Hepatocyte (in vitro differentiated cells): ENCODE results near the gene TMIE. TPM values are rescaled to one million over a fixed set of nuclear protein-coding genes. Genes with fewer than 3 reads are reported as not detected.
A peak's percentile ranks its signal among the peaks of the same experiment; 100 is the strongest.

ENCODE experiments used
- DNase-seq: peaks from one replicate; pipeline ENCODE4 v3.0.0-alpha.2; 2016; ENCODE audit warnings: low spot score
- H2AFZ ChIP-seq: fragments of 200-600 bp; sonication (generic); 2 replicates; pipeline ENCODE4 v1.6.0; 2016; ENCODE audit warnings: antibody characterized with exemption, mild to moderate bottlenecking
- H3K27ac ChIP-seq: fragments of 200-600 bp; sonication (generic); 2 replicates; pipeline ENCODE4 v1.5.1; 2016; ENCODE audit warnings: mild to moderate bottlenecking
- H3K27me3 ChIP-seq: fragments of 200-600 bp; sonication (generic); 2 replicates; pipeline ENCODE4 v1.6.1; 2016
- H3K36me3 ChIP-seq: fragments of 200-600 bp; sonication (generic); replicated peaks from 2 replicates; pipeline ENCODE4 v1.5.1; 2016; ENCODE audit warnings: low read depth; ENCODE audit not compliant: insufficient read depth
- H3K4me1 ChIP-seq: fragments of 200-600 bp; sonication (generic); 2 replicates; pipeline ENCODE4 v1.5.1; 2016; ENCODE audit warnings: mild to moderate bottlenecking, moderate library complexity; ENCODE audit not compliant: insufficient read depth
- H3K4me2 ChIP-seq: fragments of 200-600 bp; sonication (generic); 2 replicates; pipeline ENCODE4 v1.6.0; 2016
- H3K4me3 ChIP-seq: fragments of 200-600 bp; sonication (generic); 2 replicates; pipeline ENCODE4 v1.5.1; 2016; ENCODE audit warnings: mild to moderate bottlenecking
- H3K79me2 ChIP-seq: fragments of 200-600 bp; sonication (generic); 2 replicates; pipeline ENCODE4 v1.6.0; 2017; ENCODE audit warnings: mild to moderate bottlenecking
- H3K9me2 ChIP-seq: fragments of 200-600 bp; sonication (generic); replicated peaks from 2 replicates; pipeline ENCODE4 v1.6.0; 2017; ENCODE audit warnings: mild to moderate bottlenecking; ENCODE audit not compliant: insufficient read depth
- H3K9me3 ChIP-seq: fragments of 200-600 bp; sonication (generic); 2 replicates; pipeline ENCODE4 v1.5.1; 2016; ENCODE audit warnings: low read depth, mild to moderate bottlenecking
- H4K20me1 ChIP-seq: fragments of 200-600 bp; sonication (generic); 2 replicates; pipeline ENCODE4 v1.6.0; 2016; ENCODE audit warnings: mild to moderate bottlenecking; ENCODE audit not compliant: insufficient read depth, poor library complexity, severe bottlenecking
- CTCF ChIP-seq: fragments of 200-600 bp; sonication (generic); IDR thresholded peaks from 2 replicates; pipeline ENCODE4 v1.5.1; 2016; ENCODE audit warnings: antibody characterized with exemption, mild to moderate bottlenecking; ENCODE audit not compliant: poor library complexity
- EZH2 ChIP-seq: fragments of 200-600 bp; sonication (generic); IDR thresholded peaks from 2 replicates; pipeline ENCODE4 v1.6.1; 2016; ENCODE audit warnings: antibody characterized with exemption, mild to moderate bottlenecking, borderline replicate concordance
- EZH2phosphoT487 ChIP-seq: fragments of 200-600 bp; sonication (generic); IDR thresholded peaks from one replicate; pipeline ENCODE4 v1.6.1; 2018; ENCODE audit warnings: antibody characterized with exemption, mild to moderate bottlenecking, low read depth, moderate library complexity; ENCODE audit not compliant: unreplicated experiment, severe bottlenecking
- WGBS: methylation state at CpG from one replicate; pipeline ENCODE4 v1.1.6; 2016; ENCODE audit warnings: low lambda C conversion rate; ENCODE audit errors: missing lambda C conversion rate; 5-methylcytosine and 5-hydroxymethylcytosine counted together
- polyA plus RNA-seq: library from polyadenylated mRNA; unstranded; fragments of >200 nt; fragmentation: Nextera tagmentation; extraction: Ambion mirVana; gene quantifications from 2 replicates; pipeline ENCODE4 v1.2.1, GENCODE V29; 2016
- total RNA-seq: library from RNA; depleted of rRNA; stranded (reverse); fragments of >200 nt; gene quantifications from 2 replicates; pipeline ENCODE4 v1.2.3, GENCODE V29; 2014

The TMIE gene
- total and polyA plus RNA-seq, 2 experiments from 2014 or later, result 0.37 to 0.51 TPM

- H3K36me3 ChIP-seq, result no peaks in the 10 kb centered on the region
These were observed 41.2 kb upstream of the TMIE start for GRCh38 chr3:46660003-46660402.

GRCh38 chr3:46660543-46661523 lies 40.4 kb upstream of the TMIE start:
- H3K9me2 ChIP-seq, result no peaks in the 10 kb centered on the region
- H3K79me2 ChIP-seq, result no peaks in the 10 kb centered on the region
- TF ChIP-seq EZH2phosphoT487, result no peak
- no peak for TF ChIP-seq CTCF
- no peak for TF ChIP-seq EZH2
- DNase-seq, result no peak
- H3K4me2 ChIP-seq, result no peak overlapping the region
- no peaks in the 10 kb centered on the region for H3K9me3 ChIP-seq
- 63% methylated on average over 9 of the region's 9 CpGs for WGBS
- H4K20me1 ChIP-seq, result no peaks in the 10 kb centered on the region
- H3K4me3 ChIP-seq, result no peak overlapping the region
- H3K27me3 ChIP-seq, result no peaks in the 10 kb centered on the region
- no peak overlapping the region for H3K27ac ChIP-seq
- no peaks in the 10 kb centered on the region for H3K36me3 ChIP-seq
- no peak overlapping the region for H2AFZ ChIP-seq
- H3K4me1 ChIP-seq, result peaks cover 17% of the 10 kb centered on the region

More at GRCh38 chr3:46660003-46660402, 41.2 kb upstream of the TMIE start:
- H3K79me2 ChIP-seq, result no peaks in the 10 kb centered on the region
- H3K27ac ChIP-seq, result peak overlapping the region; percentile 51
- TF ChIP-seq CTCF (no peak), EZH2phosphoT487 (no peak)
- H3K27me3 ChIP-seq, result no peaks in the 10 kb centered on the region
- DNase-seq, result no peak
- H3K4me1 ChIP-seq, result peaks cover 17% of the 10 kb centered on the region
- no peak overlapping the region for H2AFZ ChIP-seq
- no peaks in the 10 kb centered on the region for H3K9me3 ChIP-seq
- no peaks in the 10 kb centered on the region for H3K9me2 ChIP-seq
- no peaks in the 10 kb centered on the region for H4K20me1 ChIP-seq
- H3K4me2 ChIP-seq, result no peak overlapping the region
- H3K4me3 ChIP-seq, result no peak overlapping the region
- WGBS, result 89% methylated on average over 6 of the region's 6 CpGs

DNA sequence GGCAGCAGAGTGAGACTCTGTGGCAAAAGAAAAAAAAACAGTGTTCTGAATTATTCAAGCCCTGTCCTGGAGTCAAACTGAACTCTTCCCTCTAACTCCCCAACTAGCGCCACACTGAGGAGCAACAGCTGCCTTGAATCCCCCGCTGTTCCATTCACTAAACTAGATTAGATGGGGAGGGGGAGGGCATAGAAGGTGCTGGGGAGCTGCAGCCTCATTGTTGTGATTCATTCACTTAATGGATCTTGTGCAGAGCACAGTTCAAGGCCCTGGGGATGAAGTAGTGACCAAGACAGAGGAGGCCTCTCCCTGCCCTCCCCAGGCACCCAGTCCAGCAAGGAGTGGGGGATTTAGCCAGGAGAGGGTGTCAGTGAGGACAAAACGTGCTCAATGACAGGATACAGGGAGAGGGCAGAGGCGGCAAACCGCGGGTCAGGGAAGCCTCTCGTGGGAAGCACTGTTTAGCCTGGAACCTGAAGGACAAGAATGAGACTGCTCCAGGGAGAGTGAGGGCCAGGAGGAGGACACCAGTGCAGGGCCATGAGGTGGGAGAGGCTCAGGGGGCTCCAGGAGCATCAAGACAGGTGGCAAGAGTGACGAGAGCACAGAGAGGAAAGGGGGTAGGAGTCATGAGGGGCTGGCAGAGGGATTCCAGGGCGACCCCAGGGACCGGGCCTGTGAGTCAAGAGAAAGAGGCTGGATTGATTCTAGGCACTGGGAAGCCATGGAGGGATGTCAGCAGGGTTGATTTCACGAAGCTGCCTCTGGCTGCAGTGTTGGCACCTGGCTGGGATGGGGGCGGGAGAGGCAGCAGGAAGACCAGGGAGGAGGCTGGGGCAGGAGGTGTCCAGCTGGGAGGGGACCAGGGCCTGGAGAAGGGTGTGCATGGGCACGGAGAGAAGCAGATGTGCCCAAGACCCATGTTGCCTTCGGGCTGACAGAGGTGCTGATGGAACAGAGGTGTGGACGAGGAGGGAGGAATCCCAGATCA lies 39.1 kb upstream of the TMIE start:
- Histone ChIP-seq H3K9me3 (no peaks in the 10 kb centered on the region), H4K20me1 (no peaks in the 10 kb centered on the region), H3K4me1 (peaks cover 17% of the 10 kb centered on the region), H3K27me3 (no peaks in the 10 kb centered on the region), H3K9me2 (no peaks in the 10 kb centered on the region), H3K4me3 (no peak overlapping the region), H3K27ac (no peak overlapping the region), H3K79me2 (no peaks in the 10 kb centered on the region), H3K4me2 (peak overlapping the region; percentile 48), H2AFZ (no peak overlapping the region), H3K36me3 (no peaks in the 10 kb centered on the region)
- no peak for DNase-seq
- no peak for TF ChIP-seq EZH2phosphoT487
- TF ChIP-seq EZH2, result no peak
- no peak for TF ChIP-seq CTCF
- WGBS, result 77% methylated on average over 15 of the region's 15 CpGs
